ENCODE data around the gene TCF25. TPM values are rescaled to one million over a fixed set of nuclear protein-coding genes. Genes with fewer than 3 reads are reported as not detected.

The TCF25 gene
- total and polyA plus RNA-seq, 2 experiments from 2014 or later: 95.4 to 143 TPM

DNA sequence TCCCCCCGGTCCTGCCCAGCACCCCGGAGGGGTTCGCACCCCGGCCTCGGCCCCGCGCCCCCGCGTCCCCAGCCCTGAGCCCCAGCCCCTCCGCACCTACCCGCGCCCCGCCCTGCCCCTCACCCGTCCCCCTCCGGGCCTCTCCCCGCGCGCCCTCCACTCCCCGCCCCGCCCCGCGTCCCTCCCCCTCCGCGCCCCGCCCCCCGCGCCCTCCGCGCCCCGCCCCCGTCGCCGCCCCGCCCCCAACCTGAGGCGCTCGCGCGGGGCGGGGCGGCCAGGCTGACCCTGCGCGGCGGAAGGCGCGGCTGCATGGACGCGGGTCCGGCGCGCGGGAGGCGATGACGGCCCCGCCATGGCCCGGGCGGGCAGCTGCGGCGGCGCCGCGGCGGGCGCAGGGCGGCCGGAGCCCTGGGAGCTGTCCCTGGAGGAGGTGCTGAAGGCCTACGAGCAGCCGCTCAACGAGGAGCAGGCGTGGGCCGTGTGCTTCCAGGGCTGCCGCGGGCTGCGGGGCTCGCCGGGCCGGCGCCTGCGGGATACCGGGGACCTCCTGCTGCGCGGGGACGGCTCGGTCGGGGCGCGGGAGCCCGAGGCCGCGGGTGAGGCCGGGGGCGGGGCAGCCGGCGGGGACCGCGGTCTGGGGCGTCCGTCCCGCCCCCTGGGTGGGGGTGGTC, 45.1 kb upstream of the TCF25 start, which contains the start of gene SPIRE2:
SPIRE2 (plus strand) TSS at position 277 of the 671 bp plus-strand sequence; CDS start at position 353, 76 bp downstream.
- ATAC-seq (peak; percentile 68), DNase-seq (ENCODE audit: low spot score) (peak; percentile 87)
- Histone ChIP-seq H3K9me2 (ENCODE audit: insufficient read depth) (no peaks in the 10 kb centered on the region), H3K79me2 (replicated peaks; ENCODE audit: insufficient read depth) (no peaks in the 10 kb centered on the region), H2AFZ (peak within 1 kb of the TSS; percentile 93), H3F3A (replicated peaks; ENCODE audit: low read depth) (peaks cover 5% of the 10 kb centered on the region), H3K4me1 (ENCODE audit: insufficient read depth) (peaks cover 9% of the 10 kb centered on the region), H4K20me1 (replicated peaks; ENCODE audit: insufficient read depth) (peaks cover 3% of the 10 kb centered on the region; the same call in 1 of the 2 replicates), H3K4me3 (peak within 1 kb of the TSS; percentile 82), H3K4me2 (peak within 1 kb of the TSS; percentile 95), H3K36me3 (ENCODE audit: insufficient read depth) (no peaks in the 10 kb centered on the region), H3K27ac (ENCODE audit: low read depth) (no peak within 1 kb of the TSS), H3K27me3 (ENCODE audit: insufficient read depth) (no peaks in the 10 kb centered on the region)
- peaks cover 14% of the 10 kb centered on the region for H3K27me3 Mint-ChIP-seq (ENCODE audit: insufficient read depth, low read depth, poor library complexity)
- TF ChIP-seq ZNF462 (CRISPR knock-in tag; IDR thresholded peaks at IDR 0.05) (no peak), JUNB (IDR thresholded peaks at IDR 0.05; ENCODE audit: unreplicated experiment) (no peak), REST (IDR thresholded peaks at IDR 0.05; ENCODE audit: unreplicated experiment) (peak; percentile 76), ZNF331 (CRISPR knock-in tag; IDR thresholded peaks at IDR 0.05; ENCODE audit: low read depth) (no peak), STAT1 (IDR thresholded peaks at IDR 0.05; ENCODE audit: unreplicated experiment) (no peak)
- peaks cover 18% of the 10 kb centered on the region for H3K4me1 Mint-ChIP-seq
- H3K4me3 Mint-ChIP-seq: peak within 1 kb of the TSS; percentile 86
- no peaks in the 10 kb centered on the region for H3K9me3 Mint-ChIP-seq
- no peak within 1 kb of the TSS; the same call in 1 of the 2 replicates for H3K27ac Mint-ChIP-seq
- H3K36me3 Mint-ChIP-seq (ENCODE audit: low read depth): no peaks in the 10 kb centered on the region; the same call in 2 of the 3 replicates

Data from GM23338 (cell line).